GM10847 (cell line): ENCODE measurements around the gene TMEM14A.

Experiments
- POLR2A ChIP-seq: IDR thresholded peaks from 2 replicates; pipeline ENCODE4 v1.6.1; 2011; ENCODE audit not compliant: insufficient read length; ENCODE audit errors: extremely low read depth

The TMEM14A gene

DNA sequence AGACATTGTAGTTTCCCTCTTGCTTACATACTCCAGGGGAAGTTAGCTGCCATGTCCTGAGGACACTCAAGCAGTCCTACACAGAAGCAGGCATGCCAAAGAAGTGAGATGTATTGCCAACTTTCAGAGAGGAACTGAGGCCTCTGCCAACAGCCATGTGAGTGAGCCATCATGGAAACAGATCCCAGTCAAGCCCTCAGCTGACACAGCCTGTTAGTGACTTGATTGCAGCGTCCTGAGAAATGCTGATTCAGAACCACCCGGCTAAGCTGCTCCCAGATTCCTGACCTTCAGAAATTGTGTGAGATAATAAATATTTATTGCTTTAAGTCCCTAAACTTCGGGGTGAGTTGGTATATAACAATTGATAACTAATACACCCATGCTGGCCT lies 54.2 kb downstream of the TMEM14A start:
- TF ChIP-seq POLR2A = no peak

DNA sequence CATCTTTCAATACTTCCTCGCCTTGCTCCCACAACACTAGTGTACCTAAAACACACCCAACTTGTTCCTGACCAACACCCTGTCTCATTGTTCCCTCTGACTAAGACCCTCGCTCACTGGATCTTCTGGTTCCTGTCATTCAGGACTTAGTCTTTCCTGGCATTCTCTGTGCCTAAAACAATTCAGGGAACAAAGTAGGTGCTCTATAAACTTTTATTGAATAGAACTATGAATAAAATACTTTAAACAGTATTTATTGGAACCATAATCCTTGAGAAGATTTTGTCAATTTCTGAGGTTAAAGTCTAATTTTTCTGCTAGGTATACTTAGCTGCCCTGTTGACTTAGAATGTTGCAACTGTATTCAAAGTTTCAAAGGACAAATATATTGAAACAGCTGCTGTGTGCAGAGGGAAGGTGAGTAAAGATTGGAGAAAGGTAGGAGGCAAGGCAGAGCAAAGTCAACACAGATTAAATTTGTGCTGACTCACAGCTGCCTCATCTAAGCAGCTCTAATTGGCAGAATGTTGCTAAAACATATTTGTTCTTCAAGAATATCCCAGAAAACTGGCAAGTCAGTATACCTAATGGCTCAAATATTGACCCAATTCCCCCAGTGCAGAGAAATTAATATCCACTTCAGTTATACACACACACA lies 54.8 kb downstream of the TMEM14A start:
- TF ChIP-seq POLR2A = no peak

DNA sequence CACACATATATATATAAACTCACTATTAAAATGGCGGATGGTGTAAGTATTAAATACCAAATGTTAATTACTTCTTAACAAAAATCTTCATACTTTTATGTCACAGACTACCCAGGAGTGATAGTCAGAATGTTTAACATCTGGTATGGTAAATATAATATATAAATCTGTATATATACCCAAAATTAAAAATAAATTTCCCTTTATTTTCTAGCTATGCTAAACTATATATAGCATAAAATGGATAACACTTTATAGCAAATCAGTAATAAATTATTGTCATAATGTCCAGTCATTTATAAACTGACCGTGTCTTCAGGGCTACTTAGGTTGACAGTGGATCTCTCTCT lies 55.3 kb downstream of the TMEM14A start:
- no peak for TF ChIP-seq POLR2A

DNA sequence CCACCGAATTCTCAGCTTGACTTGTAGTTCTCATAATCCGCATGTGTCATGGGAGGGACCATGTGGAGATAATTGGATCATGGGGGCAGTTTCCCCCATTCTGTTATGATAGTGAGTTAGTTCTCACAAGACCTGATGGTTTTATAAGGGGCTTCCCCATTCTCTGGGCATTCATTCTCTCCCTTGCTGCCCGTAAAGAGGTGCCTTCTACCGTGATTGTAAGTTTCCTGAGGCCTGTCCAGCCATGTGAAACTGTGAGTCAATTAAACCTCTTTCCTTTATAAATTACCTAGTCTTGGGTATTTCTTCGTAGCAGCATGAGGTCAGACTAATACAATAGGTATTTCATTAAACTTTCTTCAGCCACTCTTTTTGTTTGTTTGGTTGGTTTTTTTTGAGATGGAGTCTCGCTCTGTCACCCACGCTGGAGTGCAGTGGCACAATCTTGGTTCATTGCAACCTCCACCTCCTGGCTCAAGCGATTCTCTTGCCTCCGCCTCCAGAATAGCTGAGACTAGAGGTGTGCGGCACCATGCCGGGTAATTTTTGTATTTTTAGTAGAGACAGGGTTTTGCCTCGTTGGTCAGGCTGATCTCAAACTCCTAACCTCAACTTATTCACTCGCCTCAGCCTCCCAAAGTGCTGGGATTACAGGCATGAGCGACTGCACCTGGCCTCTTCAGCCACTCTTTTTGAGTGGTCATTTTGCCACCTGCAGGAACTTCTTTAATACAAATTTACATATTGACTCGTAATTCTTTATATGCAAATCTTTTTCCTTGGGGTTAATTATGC lies 56.0 kb downstream of the TMEM14A start:
- no peak for TF ChIP-seq POLR2A

DNA sequence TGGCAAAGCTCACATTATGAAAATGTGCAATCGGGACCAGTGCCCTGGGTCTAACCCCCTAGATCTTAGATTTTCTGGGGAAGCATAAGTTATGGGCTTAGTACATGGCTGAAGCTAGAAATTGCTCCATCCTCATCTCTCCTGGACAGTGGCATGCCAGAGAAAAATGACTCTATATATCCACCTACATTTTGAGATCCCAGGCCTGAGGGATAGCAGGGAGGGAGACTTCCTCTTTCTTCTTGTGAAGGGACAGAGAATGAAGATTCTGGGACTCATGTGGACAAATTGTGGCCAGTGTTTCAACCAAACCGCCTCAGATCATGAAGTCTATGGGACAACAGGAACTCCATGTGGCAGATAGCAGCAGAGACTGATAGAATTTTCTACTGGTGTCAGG lies 57.0 kb downstream of the TMEM14A start:
- no peak for TF ChIP-seq POLR2A

DNA sequence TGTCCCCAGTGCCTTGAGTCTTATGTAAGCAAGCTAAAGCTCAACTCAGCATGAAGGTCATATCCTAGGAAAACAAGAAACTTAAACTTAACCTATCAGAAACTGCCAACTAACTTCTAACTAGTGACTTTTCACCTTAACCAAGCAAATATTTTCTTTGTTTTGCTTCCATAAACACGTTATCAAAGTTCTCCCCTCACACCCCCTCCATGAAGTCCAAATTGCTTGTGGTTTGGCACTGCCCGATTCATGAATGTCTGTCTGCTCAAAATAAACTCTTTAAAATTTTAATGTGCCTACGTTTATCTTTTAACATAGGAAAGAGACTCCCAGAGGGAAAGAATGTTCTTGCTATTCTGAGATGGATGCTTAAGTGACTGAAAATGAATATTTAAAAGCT lies 57.5 kb downstream of the TMEM14A start:
- TF ChIP-seq POLR2A = no peak

DNA sequence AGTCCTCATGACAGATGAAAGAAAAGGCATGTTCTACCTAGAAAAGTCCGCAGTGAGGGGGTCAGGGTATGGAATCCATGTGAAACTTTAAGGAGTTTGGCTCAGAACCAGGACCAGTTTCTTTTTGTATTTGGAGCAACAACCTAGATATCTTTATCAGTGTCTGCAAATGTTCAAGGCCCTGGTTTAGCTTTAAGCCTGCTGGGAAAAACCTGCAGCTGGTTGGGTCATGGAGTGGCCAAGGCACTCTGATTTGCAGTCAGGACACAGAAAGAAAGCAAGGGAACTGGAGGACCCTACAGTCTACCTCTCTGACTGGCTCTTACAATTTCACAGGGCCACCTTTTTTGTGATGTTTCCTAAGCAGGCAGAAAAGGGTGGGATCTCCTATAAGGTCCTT lies 58.7 kb downstream of the TMEM14A start:
- TF ChIP-seq POLR2A = no peak

DNA sequence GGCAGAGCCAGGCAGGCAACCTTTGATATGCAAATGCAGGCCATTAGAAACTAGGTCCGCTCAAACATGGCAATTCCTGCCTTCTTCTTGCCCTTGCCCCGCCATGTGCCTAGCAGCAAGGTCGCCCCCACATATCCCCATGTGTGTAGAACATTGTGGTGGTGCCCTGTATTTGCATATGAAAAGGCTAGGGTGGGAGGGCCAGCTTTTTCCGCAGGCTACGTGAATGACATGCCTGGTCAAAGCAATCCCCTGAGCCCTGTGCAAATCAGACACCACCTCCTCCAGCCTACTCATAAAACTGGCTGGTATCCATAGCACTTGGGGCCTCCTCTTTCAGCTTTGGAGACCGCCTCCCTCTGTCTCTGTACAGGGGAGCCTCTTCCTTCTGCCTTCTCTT lies 60.8 kb downstream of the TMEM14A start:
- TF ChIP-seq POLR2A = no peak

DNA sequence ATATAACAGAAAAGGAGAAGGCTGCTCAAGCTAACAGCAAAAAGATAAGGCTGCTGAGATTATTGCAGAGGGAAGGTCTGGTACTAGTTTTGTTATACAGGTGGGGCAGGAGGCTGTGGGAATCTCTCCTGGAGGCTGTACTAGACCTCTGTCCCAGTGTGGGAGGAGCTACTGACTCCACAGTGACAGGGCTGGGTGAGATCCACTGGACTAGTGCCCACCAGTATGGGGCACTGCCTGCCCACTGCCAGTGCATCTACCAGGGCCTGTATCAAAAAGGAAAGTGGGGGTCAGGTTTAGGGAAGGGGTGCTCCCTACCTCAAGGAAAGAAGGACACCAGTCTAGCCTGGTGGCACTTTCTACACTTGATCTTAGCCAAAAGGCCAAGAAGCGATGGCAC lies 62.3 kb downstream of the TMEM14A start:
- TF ChIP-seq POLR2A = no peak

DNA sequence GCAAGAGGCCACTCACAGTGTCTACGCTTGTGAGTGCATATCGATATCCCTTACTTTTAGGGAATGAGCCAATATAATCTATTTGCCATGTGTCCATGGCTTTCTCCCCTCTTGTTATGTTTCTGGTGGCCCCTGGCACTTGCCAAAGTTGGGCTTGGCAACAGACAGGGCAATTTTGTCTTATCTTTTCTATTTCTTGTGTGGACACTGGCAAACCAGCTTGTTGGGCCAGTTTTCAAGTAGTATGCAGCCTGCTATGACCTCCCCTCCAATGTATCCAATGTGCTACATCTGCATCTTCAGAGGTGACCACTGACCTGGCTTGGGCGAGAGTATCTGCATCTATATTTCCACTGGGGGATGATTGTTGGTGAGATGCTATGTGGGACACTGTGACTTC lies 63.2 kb downstream of the TMEM14A start:
- TF ChIP-seq POLR2A = no peak

DNA sequence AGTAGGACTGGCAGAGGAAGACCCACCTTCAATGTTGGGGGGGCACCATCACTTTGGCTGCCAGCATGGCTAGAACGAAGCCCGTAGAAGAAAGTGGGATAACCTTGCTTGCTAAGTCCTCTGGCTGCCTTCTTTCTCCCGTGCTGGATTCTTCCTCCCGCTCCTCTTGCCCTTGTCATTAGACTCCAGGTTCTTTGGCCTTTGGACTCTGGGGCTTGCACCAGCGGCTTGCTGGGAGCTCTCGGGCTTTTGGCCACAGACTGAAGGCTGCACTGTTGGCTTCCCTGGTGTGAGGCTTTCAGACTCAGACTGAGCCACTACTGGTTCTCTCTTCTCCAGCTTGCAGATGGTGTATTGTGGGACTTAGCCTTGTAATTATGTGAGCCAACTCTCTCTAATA lies 64.2 kb downstream of the TMEM14A start:
- TF ChIP-seq POLR2A = no peak

DNA sequence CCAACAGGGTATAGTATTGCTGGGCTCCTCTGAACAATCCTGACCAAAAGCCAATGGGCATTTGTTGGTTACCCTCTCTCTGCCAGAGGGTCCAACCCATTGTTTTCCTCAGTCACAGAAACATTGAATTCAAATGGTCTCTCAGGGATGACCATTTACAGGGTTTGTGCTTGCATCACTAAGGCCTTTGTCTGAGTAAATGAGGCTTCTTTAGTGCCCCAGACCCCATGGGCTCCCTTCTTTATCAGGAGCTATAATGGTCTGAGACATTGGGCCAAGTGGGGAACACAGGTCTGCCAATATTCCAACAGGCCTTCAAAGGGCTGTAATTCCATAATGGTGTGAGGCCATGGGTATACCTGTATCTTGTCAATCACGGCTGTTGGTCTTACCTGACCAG lies 65.2 kb downstream of the TMEM14A start:
- TF ChIP-seq POLR2A = no peak
